Stimulated activated CD8-positive, alpha-beta memory T cell treated with anti-CD3 and anti-CD28 coated beads, Interleukin-7, amount 100 ng/mL, for 24 hours (primary cell): Measurements from ENCODE around the gene DAO.

Experiments used
- DNase-seq: peaks from one replicate; pipeline ENCODE4 v3.0.0-alpha.2; 2020; ENCODE audit warnings: low read depth

The DAO gene

GRCh38 chr12:108875682-108876361, 4.1 kb upstream of the DAO start:
- no peak for DNase-seq

DNA sequence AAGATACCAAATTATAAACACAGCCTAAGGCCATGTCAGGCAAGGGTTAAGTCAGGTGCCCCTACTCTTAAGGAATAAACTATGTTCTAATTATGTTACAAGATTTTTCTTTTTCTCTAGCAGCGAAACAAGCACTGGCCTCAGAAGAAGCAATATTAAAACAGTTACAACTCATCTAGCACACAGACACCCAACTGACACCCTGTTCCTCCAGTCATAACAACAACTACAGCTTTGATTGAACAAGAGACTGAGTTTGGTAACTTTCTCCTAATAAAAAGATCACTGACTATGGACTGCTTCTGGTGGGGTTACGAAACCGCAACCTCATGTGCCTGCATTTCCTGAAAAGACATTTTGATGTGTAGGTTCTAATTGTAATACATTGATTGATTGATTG, 3.3 kb upstream of the DAO start:
- DNase-seq: no peak

- no peak for DNase-seq
Observed at GRCh38 chr12:108881953-108882352, 2.1 kb downstream of the DAO start.

DNA sequence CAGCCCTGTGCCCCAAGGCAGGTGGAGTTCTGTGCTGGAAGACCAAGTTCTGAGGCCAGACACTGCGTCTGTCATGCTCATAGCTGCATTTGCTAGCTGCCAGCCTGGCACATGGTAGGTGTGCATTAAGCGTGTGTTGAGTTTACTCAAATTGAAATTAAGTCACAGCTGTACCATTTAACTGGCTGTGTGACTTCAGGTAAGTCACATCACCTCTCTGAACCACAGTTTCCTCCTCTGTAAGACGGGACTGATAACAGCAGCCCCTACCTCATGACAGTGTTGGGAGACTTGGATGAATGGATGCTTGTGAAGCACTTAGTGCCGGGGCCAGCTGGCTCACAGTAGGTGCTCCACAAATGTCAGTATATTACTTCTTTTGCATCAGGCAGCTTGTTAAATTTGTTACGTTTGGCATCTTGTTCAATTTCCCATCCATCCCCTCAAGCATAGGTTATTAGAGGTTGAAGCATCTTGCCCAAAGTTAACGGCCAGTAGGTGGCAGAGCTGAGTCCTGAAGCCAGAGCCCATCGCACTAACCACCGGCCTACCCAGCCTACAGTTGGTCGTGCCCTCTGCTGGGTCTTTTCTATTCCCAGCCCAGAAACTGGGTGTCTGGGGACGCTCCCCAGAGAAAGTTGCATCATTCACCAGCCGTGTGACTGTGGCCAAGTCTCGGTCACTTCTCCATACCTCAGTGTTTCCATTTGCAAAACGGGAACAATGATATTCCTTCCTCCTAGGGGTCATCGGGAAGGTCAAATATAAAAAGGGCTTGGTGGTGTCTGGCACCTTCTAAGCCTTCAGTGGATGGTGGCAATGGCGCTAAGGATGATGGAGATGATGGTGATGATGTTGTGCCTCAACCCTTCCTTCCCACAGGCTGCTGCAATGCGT, 4.5 kb downstream of the DAO start:
- DNase-seq: peak; percentile 46

GRCh38 chr12:108886873-108887629, 7.2 kb downstream of the DAO start:
- DNase-seq: no peak

- no peak for DNase-seq
Observed at GRCh38 chr12:108888031-108888430, 8.1 kb downstream of the DAO start.

- no peak for DNase-seq
Observed at GRCh38 chr12:108890208-108890607, 10.3 kb downstream of the DAO start.

DNA sequence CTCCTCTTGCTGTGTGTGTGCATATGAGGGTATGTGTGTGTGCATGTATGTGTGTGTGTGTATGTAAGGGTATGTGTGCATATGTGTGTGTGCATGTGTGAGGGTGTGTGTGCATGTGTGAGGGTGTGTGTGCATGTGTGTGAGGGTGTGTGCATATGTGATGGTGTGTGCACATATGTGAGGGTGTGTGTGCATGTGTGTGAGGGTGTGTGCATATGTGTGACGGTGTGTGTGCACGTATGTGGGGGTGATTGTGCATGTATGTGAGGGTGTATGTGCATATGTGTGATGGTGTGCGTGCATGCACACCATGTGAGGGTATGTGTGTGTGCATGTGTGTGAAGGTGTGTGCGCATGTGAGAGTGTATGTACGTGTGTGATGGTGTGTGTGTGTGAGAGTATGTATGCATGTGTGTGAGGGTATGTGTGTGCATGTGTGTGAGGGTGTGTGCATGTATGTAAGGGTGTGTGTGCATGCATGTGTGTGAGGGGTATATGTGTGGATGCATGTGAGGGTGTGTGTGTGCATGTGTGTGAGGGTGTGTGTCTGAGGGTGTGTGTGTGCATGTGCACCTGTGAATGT, 15.4 kb downstream of the DAO start:
- no peak for DNase-seq

DNA sequence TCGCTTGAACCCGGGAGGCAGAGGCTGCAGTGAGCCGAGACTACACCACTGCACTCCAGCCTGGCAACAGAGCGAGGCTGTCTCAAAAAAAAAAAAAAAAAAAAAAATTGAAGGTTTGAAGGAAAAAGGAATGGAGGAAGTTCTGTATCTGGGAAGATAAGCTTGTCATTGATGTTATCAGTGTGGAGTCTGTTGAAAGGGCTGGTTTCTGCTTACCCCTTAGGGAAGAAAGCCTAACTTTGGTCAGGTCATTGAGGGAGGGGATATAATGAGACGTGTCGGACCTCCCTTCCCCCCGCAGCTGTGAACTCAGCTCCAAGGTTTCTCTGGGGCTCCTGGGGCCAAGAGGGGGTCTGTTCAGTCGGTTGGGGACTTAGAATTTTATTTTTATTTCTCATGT, 16.4 kb downstream of the DAO start:
- DNase-seq: no peak

DNA sequence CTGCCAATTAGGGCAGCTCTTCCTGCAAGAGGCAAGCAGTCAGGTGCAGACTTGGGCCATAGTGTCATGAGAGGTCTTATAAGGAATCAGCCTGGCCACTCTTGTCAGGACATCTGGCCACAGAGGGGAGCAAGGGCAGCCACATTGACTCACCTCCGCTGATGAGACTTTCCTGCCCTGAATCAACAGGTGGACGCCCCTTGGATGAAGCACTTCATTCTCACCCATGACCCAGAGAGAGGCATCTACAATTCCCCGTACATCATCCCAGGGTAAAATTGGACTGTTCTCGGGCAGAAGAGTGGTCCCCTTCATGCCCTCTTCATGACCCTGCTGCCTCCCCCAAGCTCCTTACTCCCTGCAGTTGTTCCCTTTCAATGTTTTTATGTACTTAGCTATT, 16.9 kb downstream of the DAO start:
- DNase-seq: no peak

- no peak for DNase-seq
Observed at GRCh38 chr12:108899145-108899544, 19.3 kb downstream of the DAO start.

GRCh38 chr12:108905725-108906124, 25.8 kb downstream of the DAO start:
- no peak for DNase-seq

DNA sequence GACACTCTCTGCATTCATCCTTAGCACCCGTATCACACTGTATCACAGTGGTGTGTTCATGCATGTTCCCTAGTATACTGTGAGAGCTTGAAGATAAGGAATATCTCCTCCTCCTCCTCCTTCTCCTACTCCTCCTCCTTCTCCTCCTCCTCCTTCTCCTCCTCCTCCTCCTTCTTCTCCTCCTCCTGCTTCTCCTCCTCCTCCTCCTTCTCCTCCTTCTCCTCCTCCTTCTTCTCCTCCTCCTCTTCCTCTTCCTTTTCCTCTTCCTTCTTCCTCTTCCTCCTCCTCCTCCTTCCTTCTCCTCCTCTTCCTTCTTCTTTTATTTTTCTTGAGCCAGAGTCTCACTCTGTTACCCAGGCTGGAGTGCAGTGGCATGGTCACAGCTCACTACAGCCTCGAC, 27.1 kb downstream of the DAO start:
- DNase-seq: no peak

GRCh38 chr12:108907839-108908351, 28.0 kb downstream of the DAO start:
- no peak for DNase-seq

DNA sequence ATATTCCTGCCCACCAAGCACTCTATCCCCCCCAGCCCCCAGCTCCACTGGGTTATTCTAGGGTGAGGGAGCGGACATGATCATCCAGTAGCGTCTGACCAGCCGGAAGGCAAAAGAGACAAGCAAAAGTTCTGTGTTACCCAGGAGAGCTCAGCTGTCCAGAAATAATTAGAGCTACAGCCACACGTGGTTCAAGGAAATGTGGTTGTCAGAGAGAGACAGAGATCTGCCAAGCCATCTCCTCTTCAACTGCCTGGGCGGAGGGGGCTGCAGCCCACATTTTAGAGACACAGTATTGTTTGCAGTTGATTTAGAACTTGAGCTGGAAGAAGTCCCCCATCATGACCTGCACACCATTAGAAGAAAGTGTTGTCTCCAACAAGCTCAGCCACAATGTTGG, 30.4 kb downstream of the DAO start:
- no peak for DNase-seq

DNA sequence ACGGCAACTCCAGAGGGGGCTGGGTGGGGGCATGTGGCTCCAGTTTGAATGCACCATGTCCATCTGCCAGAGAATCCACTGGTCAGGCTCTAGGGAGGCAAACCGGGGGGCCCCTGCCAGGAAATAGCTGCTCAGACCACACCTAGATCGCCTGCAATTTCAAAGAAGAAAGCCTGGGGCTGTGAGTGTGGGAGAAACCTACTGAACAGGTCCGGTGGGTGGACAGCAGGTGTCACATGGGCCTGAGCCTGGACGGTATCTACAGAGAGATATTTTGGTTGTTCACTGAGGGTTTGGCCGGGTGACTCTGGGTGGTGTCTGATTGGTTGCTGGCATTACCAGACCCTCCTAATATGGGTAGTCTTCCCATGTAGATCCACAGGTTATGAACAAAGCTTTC, 32.0 kb downstream of the DAO start:
- no peak for DNase-seq

DNA sequence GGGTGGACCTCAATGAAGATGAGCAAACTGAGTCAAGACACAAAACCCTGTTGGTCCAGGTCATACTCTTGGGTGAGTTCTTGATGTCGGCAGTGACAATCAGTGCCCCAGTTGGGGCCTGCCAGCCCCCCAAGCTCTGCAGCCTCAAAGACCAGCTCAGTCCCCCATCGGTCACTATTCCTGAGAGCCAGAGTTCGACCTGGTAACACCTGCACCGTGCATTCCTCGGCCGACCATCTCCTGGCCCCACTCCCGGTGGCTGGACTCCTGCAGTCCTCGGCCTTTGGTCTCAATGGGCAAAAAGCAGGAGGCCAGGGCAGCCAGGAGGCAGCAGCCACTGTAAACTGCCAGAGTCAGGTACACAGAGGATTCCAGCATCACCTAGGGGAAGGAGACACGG, 32.5 kb downstream of the DAO start:
- DNase-seq: no peak

- DNase-seq: no peak
Observed at GRCh38 chr12:108914121-108914531, 34.2 kb downstream of the DAO start.

- DNase-seq: no peak
Observed at GRCh38 chr12:108915632-108916133, 35.8 kb downstream of the DAO start.

GRCh38 chr12:108916336-108916735, 36.4 kb downstream of the DAO start:
- DNase-seq: no peak

GRCh38 chr12:108918206-108918605, 38.3 kb downstream of the DAO start:
- no peak for DNase-seq
